Activated CD4-positive, alpha-beta T cell treated with anti-CD3 and anti-CD28 coated beads, Interleukin-2, amount 50 U/mL, for 4 hours (primary cell): ENCODE data around the gene CERS2.
A peak's percentile ranks its signal among the peaks of the same experiment; 100 is the strongest.

Experiments
- DNase-seq, 2 experiments: peaks; one replicate each; pipeline ENCODE4 v3.0.0-alpha.2; 2020

Gene CERS2, protein sequence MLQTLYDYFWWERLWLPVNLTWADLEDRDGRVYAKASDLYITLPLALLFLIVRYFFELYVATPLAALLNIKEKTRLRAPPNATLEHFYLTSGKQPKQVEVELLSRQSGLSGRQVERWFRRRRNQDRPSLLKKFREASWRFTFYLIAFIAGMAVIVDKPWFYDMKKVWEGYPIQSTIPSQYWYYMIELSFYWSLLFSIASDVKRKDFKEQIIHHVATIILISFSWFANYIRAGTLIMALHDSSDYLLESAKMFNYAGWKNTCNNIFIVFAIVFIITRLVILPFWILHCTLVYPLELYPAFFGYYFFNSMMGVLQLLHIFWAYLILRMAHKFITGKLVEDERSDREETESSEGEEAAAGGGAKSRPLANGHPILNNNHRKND

DNA sequence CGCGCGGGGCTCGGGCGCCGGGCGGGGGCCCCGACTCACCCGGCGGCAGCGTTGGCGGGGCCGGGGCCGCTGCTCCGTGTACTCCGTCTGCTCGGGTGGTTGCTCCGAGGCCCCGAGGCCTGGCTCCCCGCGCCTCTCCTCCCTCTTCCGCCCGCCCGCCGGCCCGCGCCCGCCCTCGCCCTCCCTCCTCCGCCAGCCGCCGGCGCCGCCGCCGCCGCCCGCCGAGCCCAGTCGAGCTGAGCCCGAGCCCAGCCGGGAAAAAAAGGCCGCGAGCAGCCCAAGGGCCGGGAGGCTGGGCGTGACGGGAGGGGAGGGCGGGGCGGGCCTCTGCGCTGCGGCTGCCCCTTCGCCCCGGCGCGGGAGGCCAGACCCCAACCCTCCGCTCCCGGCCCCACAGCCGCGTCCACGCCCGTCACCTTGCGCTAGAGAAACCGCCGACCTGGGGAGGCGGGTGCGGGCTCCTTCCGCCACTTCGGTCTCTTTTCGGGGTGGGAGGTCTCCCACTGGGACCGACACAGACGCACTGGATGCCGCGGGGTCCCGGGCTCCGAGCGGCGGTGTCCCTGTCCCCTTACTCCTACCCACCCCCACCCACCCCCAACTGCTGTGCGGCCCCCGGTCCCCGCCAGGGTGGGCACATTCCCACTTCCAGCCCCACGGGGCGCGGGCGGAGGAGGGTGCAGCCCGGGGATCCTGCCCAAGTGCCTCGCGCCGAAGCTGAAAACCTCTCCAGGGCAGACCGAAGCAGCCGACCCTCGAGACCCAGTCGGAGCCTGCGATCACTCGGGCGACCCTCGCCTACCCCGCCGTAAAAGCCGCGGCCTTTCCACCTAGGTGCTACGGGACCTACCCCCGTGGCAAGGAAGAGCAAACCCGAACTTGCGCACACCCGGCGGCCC lies at the start of gene CERS2:
Gene CERS2, minus strand, starts transcription at position 256 of the 899 bp plus-strand sequence. CDS start 5,745 bp downstream, outside the sequence.
- DNase-seq = peak; percentile 66 to 68

DNA sequence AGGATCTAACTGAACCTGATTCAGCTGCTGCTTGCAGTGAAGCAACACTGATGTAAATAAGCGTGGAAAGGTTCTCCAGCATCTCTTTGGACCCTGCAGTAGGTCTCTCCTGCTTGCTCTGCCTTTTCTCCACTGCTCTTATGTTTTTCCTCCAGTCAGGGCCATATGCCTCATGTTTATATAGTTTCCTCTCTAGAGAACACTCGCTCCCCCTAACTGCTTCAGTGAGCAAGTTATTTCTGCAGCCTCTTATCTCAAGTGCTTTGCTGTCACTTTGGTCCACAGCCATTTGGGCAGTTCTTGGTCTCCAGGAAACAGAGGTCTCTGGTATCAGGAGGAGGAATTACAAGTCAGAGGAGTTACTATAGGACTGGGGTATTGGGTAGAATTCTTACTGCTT lies 38.9 kb upstream of the CERS2 start:
- DNase-seq = no peak

DNA sequence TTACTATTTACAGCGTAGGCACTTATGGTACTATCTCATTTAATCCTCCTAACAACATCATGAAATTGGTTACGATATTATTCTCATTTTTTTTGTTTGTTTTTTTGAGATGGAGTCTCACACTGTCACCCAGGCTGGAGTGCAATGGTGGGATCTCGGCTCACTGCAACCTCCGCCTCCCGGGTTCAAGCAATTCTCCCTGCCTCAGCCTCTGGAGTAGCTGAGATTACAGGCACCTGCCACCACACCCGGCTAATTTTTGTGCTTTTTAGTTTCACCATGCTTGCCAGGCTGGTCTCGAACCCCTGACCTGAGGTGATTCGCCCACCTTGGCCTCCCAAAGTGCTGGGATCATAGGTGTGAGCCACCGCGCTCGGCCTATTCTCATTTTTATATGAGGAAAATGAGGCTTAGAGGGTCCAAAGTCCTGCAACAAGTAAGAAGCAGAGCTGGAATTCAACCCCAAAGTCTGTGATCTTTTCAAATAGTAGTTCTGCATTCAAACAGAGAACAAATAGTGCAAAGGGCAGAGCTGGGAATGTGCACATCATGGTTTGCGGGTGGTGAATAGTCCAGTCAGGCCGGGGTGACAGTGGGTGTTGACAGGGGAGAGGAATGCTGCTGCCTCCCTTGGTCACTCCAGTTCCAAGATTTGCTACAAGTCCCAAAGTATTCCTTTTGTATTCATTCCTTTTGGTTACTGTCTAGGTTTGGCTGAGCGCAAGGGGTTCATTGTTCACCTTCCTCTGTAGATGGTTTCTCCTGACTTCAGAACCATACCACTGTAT lies 38.2 kb upstream of the CERS2 start:
- DNase-seq = no peak

- no peak for DNase-seq
Observed at GRCh38 chr1:151011154-151011850, 36.7 kb upstream of the CERS2 start.

GRCh38 chr1:151010346-151010726 lies 35.7 kb upstream of the CERS2 start:
- no peak for DNase-seq

DNA sequence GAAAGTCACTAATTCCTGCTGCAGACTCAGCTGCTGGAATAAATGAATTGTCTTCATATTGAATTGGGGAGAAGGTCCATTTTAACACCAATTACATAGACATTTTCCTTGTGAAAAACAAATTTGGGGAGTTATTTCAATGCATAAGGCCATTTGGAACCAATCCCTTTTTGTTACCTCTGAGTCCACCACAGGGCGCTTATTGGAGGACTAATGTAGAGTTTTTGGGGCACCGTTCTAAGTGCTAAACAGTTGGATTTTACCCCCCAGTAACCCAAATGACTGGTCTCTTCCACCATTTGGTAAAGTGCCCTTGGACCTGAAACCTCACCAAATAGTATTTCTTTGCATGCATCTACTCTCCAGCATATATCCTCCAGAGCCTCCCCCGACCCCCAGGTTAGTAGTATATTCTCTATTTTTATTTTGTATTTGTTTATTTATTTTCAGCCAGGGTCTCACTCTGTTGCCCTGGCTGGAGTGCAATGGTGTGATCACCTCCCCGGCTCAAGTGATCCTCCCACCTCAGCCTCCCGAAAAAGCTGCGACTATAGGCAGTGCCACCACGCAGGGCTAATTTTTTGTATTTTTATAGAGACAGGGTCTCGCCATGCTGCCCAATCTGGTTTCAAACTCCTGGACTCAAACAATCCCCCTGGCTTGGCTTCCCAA lies 35.2 kb upstream of the CERS2 start:
- DNase-seq = no peak

GRCh38 chr1:151009206-151009587 lies 34.6 kb upstream of the CERS2 start:
- DNase-seq = no peak

GRCh38 chr1:151008244-151009205 lies 33.9 kb upstream of the CERS2 start, which contains the start of gene PRUNE1:
PRUNE1 (plus strand) TSS chr1:151008449; CDS start chr1:151008633, 184 bp downstream.
- peak; percentile 92 to 93 for DNase-seq

GRCh38 chr1:151007853-151008243 lies 33.2 kb upstream of the CERS2 start:
- no peak for DNase-seq

DNA sequence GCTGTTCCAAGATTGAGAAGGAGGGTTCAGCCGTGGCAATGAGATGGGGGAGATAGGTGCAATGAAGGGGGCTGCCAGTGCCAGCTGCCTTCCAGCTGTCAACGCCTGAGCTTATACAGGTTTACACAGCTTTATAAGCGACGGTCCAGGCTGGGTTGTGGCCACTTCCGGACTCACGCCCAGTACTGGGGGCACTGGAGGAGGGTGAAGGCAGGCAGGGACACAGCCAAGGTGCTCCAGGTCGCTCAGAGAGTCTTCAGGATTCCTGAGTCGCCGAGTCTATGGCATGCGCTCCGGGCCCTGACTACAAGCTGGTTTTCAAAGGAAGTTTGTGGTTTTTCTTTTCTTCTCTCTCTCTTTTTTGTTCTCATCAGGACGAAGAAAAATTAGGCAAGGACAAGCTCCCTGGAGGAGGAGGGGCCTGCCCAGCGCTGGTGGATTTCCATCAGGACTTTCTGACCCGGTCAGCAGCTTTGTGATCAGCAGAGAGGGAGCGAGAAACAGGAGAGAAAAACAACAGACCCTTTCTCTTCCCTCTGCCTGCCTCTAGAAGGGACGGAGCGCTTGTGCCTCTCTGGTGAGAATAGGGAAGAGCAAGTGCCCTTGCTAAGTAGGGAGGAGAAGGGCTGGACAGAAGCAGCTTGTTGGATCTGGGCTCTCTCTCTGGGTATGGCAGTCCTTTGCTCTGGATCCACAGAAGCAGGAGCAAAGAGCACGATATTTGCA lies 31.9 kb upstream of the CERS2 start, which contains the start of gene MINDY1:
Gene MINDY1, minus strand, starts transcription at position 576 of the 726 bp plus-strand sequence. CDS start 4,285 bp downstream, outside the sequence.
- peak in 1 of 2 experiments; percentile 8 for DNase-seq

DNA sequence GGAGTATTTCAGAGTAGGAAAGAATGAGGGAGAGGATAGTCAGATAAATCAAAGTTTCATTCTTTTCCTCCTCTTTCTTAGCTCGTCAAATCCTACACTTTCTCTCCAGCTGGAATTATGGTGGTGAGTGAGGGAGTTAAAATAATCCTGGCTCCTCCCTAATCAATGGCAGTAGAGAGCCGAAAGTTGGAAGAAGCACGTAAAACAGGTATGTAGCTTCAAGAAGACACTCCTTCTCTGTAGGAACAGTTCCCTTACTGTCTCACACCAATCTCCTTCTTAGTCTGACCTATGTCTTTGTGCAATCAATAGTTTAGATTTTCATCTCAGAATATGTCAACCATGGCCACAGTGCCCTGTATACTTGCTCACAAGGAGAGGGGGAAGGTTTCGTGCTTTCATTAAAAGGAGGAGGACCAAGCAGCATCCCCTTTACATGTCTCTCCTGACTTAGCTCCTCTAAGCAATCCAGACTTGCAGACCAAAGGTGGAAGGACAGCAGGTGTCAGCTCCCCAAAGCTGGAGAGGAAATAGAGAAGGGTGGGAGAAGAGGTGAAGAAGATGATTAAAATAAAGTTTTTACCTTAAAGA lies 31.2 kb upstream of the CERS2 start:
- DNase-seq = no peak

DNA sequence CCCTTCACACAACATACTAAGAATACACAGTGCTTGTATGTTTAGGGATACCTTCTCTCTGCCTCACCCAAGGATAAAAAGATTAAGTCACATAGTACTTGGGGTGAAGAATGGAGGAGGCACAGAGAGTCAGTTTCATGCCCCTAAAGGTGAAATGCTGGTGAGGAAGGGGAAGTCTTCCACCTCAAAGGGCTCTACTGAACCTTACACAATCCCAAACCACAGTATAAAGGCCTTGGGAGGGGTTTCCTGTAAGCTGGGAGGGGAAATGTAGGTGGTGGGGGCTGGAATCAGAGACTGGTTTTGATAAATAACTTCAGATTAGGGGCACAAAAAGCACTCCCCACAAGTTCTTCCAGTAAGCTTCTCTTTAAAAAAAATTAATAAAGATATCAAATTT lies 28.5 kb upstream of the CERS2 start:
- no peak for DNase-seq

DNA sequence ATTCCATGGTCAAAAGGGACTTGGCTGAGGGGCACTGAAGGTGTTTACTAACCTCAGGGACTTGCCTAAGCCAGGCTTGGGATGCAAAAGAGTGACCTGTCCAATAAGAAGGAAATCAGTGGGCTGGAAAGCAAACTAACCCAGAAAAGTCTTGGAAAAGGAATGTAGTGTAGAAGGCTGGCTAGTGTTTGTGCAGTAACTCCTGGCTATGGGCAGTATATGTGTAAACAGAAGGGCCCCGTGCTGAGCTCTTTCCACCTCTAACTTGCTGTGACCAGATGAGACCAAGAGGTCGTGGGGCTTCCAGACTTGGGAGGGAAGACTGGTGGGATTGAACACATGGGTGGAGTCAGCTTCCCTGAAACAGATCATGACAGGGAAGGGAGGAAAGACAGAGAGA lies 28.0 kb upstream of the CERS2 start:
- no peak for DNase-seq

GRCh38 chr1:151002051-151002450 lies 27.4 kb upstream of the CERS2 start:
- no peak for DNase-seq

DNA sequence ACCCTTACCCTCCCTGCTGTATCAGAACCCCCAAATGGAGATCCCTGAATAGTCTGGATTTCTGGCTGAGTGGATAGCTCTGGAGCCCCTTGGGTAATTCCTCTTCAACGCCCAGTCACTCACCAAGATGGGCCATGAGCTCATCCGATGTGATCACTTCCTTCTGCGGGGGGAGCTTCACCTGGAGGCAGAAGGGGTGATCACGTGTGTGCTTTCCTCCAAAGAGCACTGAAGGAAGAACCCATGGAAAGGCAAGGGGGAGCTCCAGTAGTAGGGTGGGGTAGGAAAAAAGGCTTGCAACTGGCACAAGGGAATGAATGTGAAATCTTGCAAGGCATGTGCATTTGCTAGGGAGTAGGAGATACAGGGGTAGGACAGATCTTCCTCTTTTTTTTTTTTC lies 27.0 kb upstream of the CERS2 start:
- no peak for DNase-seq

GRCh38 chr1:151000408-151000807 lies 25.8 kb upstream of the CERS2 start:
- no peak for DNase-seq

DNA sequence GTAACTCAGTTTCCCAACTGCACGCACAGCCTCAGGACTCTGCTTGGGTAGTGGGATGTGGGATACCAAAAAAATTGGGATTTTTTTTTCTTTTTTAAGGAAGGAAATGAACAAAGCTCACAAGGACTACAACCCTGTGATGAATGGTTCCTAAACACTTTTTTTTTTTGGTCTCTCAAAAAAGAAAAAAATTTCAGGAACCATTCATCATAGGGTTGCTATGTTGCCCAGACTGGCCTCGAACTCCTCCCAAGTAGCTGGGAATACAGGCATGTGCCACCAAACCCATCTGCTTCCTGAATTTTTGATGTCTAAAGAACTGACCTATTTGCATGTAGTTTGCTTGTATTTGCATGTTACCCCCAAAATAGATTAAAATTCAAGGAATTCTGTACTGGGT lies 25.3 kb upstream of the CERS2 start:
- DNase-seq = no peak

DNA sequence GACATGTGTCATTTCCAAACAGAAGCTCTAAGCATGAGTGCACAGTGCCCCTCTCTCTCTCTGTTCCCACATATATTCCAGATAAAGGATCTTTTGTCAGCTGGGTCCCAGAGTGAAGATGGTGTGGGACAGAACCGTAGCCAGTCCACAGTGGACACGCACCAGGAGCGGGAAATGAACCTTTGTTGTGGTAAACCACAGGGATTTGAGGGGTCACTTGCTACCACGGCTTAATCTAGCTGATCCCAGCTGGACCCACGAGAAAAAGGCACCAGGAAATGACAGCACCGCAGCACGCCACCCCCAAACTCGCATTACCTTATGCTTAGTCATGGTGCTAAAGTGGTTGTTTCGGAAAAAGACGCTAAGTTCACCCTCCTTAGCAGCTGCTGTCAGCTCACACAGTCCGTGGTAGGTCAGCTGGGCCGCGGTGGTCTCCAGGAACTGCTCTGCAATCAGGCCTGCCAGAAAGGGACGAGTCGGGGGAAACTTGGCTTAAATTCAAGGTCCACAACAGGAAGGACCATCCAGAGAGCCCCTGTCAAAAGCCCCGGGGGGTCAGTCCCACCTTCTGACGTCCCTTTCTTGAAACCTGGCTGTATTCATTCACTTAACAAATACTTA lies 24.5 kb upstream of the CERS2 start:
- DNase-seq = no peak

GRCh38 chr1:150997949-150998348 lies 23.3 kb upstream of the CERS2 start:
- no peak for DNase-seq
